ENCODE data around the gene DCUN1D2. TPM values are rescaled to one million over a fixed set of nuclear protein-coding genes. Genes with fewer than 3 reads are reported as not detected.

DCUN1D2 gene
- total and polyA plus RNA-seq, 12 donors, result 40.9 to 307 (median 219) TPM

DNA sequence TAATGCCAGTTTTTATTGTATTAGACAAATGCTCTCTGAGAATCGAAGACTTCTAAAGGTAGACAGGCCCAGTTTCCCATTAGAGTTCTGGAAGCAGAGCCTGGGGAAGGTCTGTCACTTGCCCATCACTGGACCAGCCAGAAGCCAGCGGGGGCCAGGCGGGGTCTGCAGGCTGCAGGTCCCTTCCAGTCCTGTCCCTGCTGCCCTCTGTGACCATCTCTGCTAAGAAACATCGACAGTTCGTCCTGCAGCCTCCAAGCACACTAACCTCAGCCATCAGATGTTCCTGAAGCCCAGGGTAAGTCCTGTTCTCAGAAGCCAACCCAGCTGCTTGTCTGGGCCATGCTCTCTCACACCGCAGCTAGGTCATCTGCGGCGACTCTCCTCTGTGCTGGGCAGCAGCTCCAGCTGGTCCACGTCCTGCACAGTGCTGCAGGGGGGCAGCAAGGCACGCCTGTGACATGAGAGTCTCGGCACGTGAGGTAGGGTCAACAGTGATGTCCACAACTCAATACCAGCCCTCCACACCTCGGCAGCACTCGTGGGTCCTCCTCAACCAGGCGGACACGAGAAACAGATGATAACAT lies 34.3 kb downstream of the DCUN1D2 start:
- ATAC-seq, result no peak
- intact Hi-C loops (cut with DNase I), result loop anchor here in 5 of 10 donors (5.0 kb wide), 2 partner anchors 36 to 106 kb away; partner anchors contain the start of gene DCUN1D2 (in 1 of the 5)

DNA sequence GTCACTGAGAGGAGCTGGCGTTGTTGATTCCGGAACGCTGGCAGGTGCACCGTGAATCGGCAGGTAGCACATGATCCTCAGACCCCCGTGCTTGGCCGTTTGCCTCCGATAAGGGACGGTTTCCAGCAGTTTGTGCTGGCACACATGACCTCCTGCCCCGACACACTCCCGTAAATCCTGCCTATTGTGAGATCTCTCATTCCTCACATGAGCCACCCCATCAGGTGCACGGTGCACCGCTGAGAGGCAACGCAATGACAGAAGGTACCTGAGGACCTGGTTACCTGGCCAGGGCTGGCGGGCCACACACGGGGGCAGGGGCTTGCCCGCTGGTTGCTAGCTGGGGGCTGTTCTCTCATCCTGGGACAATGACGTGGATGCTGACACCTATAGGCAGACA lies 35.1 kb downstream of the DCUN1D2 start:
- H3K36me3 ChIP-seq, result peaks cover 2 to 73% (median 31%) of the 10 kb centered on the region in 9 donors
- intact Hi-C loops (cut with DNase I), result loop anchor here in 5 of 10 donors (5.0 kb wide), 2 partner anchors 37 to 107 kb away; partner anchors contain the start of gene DCUN1D2 (in 1 of the 5)
- no peaks in the 10 kb centered on the region for H3K27me3 ChIP-seq
- ATAC-seq (no peak), DNase-seq (no peak)
- H3K27ac ChIP-seq, result peak overlapping the region in 7 of 10 donors; percentile 52 to 93 (median 82)
- no peak overlapping the region for H3K4me3 ChIP-seq
- TF ChIP-seq, protein P1, sequence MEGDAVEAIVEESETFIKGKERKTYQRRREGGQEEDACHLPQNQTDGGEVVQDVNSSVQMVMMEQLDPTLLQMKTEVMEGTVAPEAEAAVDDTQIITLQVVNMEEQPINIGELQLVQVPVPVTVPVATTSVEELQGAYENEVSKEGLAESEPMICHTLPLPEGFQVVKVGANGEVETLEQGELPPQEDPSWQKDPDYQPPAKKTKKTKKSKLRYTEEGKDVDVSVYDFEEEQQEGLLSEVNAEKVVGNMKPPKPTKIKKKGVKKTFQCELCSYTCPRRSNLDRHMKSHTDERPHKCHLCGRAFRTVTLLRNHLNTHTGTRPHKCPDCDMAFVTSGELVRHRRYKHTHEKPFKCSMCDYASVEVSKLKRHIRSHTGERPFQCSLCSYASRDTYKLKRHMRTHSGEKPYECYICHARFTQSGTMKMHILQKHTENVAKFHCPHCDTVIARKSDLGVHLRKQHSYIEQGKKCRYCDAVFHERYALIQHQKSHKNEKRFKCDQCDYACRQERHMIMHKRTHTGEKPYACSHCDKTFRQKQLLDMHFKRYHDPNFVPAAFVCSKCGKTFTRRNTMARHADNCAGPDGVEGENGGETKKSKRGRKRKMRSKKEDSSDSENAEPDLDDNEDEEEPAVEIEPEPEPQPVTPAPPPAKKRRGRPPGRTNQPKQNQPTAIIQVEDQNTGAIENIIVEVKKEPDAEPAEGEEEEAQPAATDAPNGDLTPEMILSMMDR (IDR thresholded peaks at IDR 0.05), result no peak
- 70 to 76% methylated on average over 18 of the region's 18 CpGs for WGBS, 2 donors
- no peaks in the 10 kb centered on the region for H3K9me3 ChIP-seq
- peaks cover 0 to 41% (median 10%) of the 10 kb centered on the region in 9 donors for H3K4me1 ChIP-seq

More for the DNA sequence above, 34.3 kb downstream of the DCUN1D2 start:
- no peak for DNase-seq
- H3K36me3 ChIP-seq, result peaks cover 4 to 80% (median 37%) of the 10 kb centered on the region in 9 donors
- H3K4me1 ChIP-seq, result peaks cover 0 to 48% (median 10%) of the 10 kb centered on the region in 9 donors
- WGBS, 2 donors, result 91 to 95% methylated on average over 16 of the region's 16 CpGs
- no peaks in the 10 kb centered on the region for H3K27me3 ChIP-seq
- H3K4me3 ChIP-seq, result no peak overlapping the region
- no peak overlapping the region for H3K27ac ChIP-seq
- TF ChIP-seq, protein P1 (IDR thresholded peaks at IDR 0.05), result no peak
- H3K9me3 ChIP-seq, result no peaks in the 10 kb centered on the region

DNA sequence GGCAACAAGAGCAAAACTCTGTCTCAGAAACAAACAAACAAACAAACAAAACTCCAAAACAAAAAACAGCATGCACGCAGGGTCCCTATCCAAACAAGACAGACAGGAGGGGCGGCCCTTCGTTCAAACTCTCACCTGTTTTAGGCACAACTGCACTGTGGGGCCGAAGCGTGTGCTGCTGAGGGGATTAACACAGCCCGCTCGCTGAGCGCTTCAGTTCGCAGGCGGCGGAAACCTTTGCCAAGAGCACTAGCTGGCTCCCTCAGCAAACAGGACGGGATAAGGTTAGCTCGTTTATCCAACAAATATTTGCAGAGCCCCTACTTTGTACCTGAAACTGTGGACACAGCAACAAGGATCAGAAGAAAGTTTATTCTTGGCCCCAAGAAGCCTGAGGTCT lies 35.6 kb downstream of the DCUN1D2 start:
- H3K4me3 ChIP-seq, result no peak overlapping the region
- TF ChIP-seq, protein P1 (IDR thresholded peaks at IDR 0.05), result no peak
- WGBS, 2 donors, result 76 to 84% methylated on average over 13 of the region's 13 CpGs
- peaks cover 0 to 68% (median 27%) of the 10 kb centered on the region in 9 donors for H3K36me3 ChIP-seq
- intact Hi-C loops (cut with DNase I), result loop anchor here in 6 of 10 donors (5.0 kb wide), 3 partner anchors 37 to 107 kb away; partner anchors contain the start of gene DCUN1D2 (in 2 of the 6)
- ATAC-seq (no peak), DNase-seq (no peak)
- H3K9me3 ChIP-seq, result no peaks in the 10 kb centered on the region
- peaks cover under 1 to 41% (median 10%) of the 10 kb centered on the region in 9 donors for H3K4me1 ChIP-seq
- H3K27me3 ChIP-seq, result no peaks in the 10 kb centered on the region
- H3K27ac ChIP-seq, result peak overlapping the region in 9 of 10 donors; percentile 44 to 93 (median 82)

DNA sequence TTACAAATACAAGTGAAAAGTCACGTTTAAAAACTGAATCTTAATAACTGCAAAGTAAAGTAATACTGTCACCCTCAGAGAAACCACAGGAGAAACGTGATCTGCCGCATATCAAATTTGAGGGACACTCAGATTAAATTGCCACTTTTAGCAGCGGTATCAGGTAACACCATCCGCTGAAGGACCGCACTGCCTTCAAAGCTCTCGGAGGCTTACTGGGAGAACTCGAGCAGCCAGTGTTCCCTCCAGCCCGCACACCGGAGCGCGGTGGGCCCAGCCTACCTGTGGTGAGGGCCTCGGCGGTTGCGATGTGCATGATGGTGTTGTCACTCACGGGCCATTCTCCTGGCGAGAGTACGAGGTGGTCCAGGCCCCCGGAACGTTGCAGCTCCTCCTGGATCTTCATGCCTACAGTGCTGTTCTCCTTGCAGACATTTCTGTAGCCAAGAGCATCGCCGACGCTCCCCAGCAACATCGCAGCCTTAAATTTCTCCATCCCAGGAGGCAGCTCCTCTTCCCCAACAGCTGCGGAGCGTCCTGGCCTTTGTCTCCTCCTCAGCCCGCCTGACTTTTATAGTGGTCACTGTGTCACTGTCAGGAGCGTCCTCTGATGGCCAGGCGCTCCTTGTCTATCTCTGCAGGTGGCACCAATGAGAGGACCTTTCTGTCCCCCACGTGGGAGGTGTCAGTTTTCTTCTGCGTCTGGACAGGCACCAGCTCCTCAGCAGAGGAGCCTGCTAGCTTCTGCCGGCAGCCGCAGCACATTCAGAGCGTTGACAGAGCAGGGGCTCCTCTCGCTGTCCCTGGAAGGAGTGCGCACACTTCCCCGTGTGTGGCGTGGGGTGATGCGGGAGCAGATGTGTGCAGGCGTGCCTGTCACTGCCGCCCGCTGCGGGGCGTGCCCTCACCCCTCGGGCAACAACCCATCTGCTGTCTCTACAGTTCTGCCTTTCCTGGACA lies 37.3 kb downstream of the DCUN1D2 start, which contains the start of gene ADPRHL1:
TSS of gene ADPRHL1 (minus strand) at position 547 of the 960 bp plus-strand sequence. CDS start at position 496, 51 bp downstream.
- WGBS, 2 donors, result 35 to 56% methylated on average over 45 of the region's 45 CpGs
- H3K36me3 ChIP-seq, result peaks cover 0 to 51% (median 20%) of the 10 kb centered on the region in 9 donors
- H3K4me3 ChIP-seq, result peak within 1 kb of the TSS; percentile 1 to 67 (median 53)
- no peaks in the 10 kb centered on the region for H3K9me3 ChIP-seq
- H3K4me1 ChIP-seq, result peaks cover 13 to 44% (median 18%) of the 10 kb centered on the region in 9 donors
- DNase-seq, result peak; percentile 61 to 78
- H3K27ac ChIP-seq, result peak within 1 kb of the TSS; percentile 62 to 93 (median 81)
- TF ChIP-seq, protein P1 (IDR thresholded peaks at IDR 0.05), result no peak
- no peaks in the 10 kb centered on the region for H3K27me3 ChIP-seq
- peak; percentile 61 to 83 (median 78) for ATAC-seq
- intact Hi-C loops (cut with DNase I), result loop anchor here in 2 of 10 donors (2.0 to 5.0 kb wide), 3 partner anchors 38 to 51 kb away; partner anchors contain the start of gene DCUN1D2 (in 2 of the 2)

Data from heart right ventricle (tissue), 16 donors.